ENCODE results near the gene AACS. TPM values are rescaled to one million over a fixed set of nuclear protein-coding genes. Genes with fewer than 3 reads are reported as not detected.

The AACS gene
- total and polyA plus RNA-seq, 9 donors: 7.5 to 37.8 (median 14.2) TPM

GRCh38 chr12:125033288-125033687 lies 31.9 kb upstream of the AACS start:
- Histone ChIP-seq H3K27ac (no peak overlapping the region), H3K4me1 (ENCODE audit: insufficient read depth) (no peaks in the 10 kb centered on the region), H3K36me3 (no peaks in the 10 kb centered on the region), H3K4me3 (no peak overlapping the region), H3K27me3 (no peaks in the 10 kb centered on the region), H3K9me3 (no peaks in the 10 kb centered on the region)
- WGBS, 3 donors: 85 to 89% (median 88%) methylated on average over 9 of the region's 9 CpGs
- TF ChIP-seq POLR2A (IDR thresholded peaks at IDR 0.05) (no peak), EP300 (IDR thresholded peaks at IDR 0.05) (no peak), CTCF (IDR thresholded peaks at IDR 0.05) (no peak)
- intact Hi-C loops (cut with DNase I): no loop called here
- no peak for DNase-seq

- intact Hi-C loops (cut with DNase I): no loop called here
- Histone ChIP-seq H3K4me1 (ENCODE audit: insufficient read depth) (no peaks in the 10 kb centered on the region), H3K9me3 (no peaks in the 10 kb centered on the region), H3K4me3 (no peak overlapping the region), H3K27ac (no peak overlapping the region), H3K27me3 (no peaks in the 10 kb centered on the region), H3K36me3 (no peaks in the 10 kb centered on the region)
- DNase-seq: no peak
- 47 to 53% (median 53%) methylated on average over 6 of the region's 6 CpGs for WGBS, 3 donors
- TF ChIP-seq POLR2A (IDR thresholded peaks at IDR 0.05) (no peak), EP300 (IDR thresholded peaks at IDR 0.05) (no peak), CTCF (IDR thresholded peaks at IDR 0.05) (no peak)
Observed at GRCh38 chr12:125038976-125039625, 26.1 kb upstream of the AACS start.

- no peaks in the 10 kb centered on the region for H3K27me3 ChIP-seq
- H3K4me3 ChIP-seq: peak overlapping the region; percentile 53
- H3K4me1 ChIP-seq (ENCODE audit: insufficient read depth): no peaks in the 10 kb centered on the region
- no peaks in the 10 kb centered on the region for H3K9me3 ChIP-seq
- intact Hi-C loops (cut with DNase I): no loop called here
- no peak overlapping the region for H3K27ac ChIP-seq
- TF ChIP-seq EP300 (IDR thresholded peaks at IDR 0.05) (no peak), POLR2A (IDR thresholded peaks at IDR 0.05) (no peak), CTCF (IDR thresholded peaks at IDR 0.05) (no peak)
- no peaks in the 10 kb centered on the region for H3K36me3 ChIP-seq
- DNase-seq: peak in 1 of 5 donors; percentile 33
- WGBS, 3 donors: 41 to 49% (median 46%) methylated on average over 15 of the region's 15 CpGs
Observed at GRCh38 chr12:125049093-125049458, 16.2 kb upstream of the AACS start.

- intact Hi-C loops (cut with DNase I): no loop called here
- no peak for DNase-seq
- no peak overlapping the region for H3K4me3 ChIP-seq
- H3K27me3 ChIP-seq: no peaks in the 10 kb centered on the region
- no peak overlapping the region for H3K27ac ChIP-seq
- H3K9me3 ChIP-seq: no peaks in the 10 kb centered on the region
- TF ChIP-seq EP300 (IDR thresholded peaks at IDR 0.05) (no peak), POLR2A (IDR thresholded peaks at IDR 0.05) (no peak), CTCF (IDR thresholded peaks at IDR 0.05) (no peak)
- WGBS, 3 donors: 84 to 89% (median 85%) methylated on average over 10 of the region's 10 CpGs
- no peaks in the 10 kb centered on the region for H3K36me3 ChIP-seq
- no peaks in the 10 kb centered on the region for H3K4me1 ChIP-seq (ENCODE audit: insufficient read depth)
Observed at GRCh38 chr12:125050446-125050845, 14.8 kb upstream of the AACS start.
